Ishikawa (cell line): ENCODE measurements around the gene NANOS1.

Source experiments
- CEBPB ChIP-seq: IDR thresholded peaks from 2 replicates; pipeline ENCODE4 v1.6.1; 2012
- CREB1 ChIP-seq: IDR thresholded peaks from 2 replicates; pipeline ENCODE4 v1.6.1; 2012; ENCODE audit warnings: low read depth
- EGR1 ChIP-seq: IDR thresholded peaks from 2 replicates; pipeline ENCODE4 v1.6.1; 2012
- EP300 ChIP-seq: IDR thresholded peaks from 2 replicates; pipeline ENCODE4 v1.6.1; 2012; ENCODE audit warnings: borderline replicate concordance
- FOXM1 ChIP-seq: IDR thresholded peaks from 2 replicates; pipeline ENCODE4 v1.6.1; 2012; ENCODE audit warnings: low read depth, borderline replicate concordance
- NFIC ChIP-seq: IDR thresholded peaks from 2 replicates; pipeline ENCODE4 v1.6.1; 2012
- RAD21 ChIP-seq: IDR thresholded peaks from 2 replicates; pipeline ENCODE4 v1.6.1; 2012; ENCODE audit warnings: low read depth
- TAF1 ChIP-seq: IDR thresholded peaks from 2 replicates; pipeline ENCODE4 v1.6.1; 2012; ENCODE audit warnings: low read depth, mild to moderate bottlenecking
- TCF12 ChIP-seq: IDR thresholded peaks from 2 replicates; pipeline ENCODE4 v1.6.1; 2012; ENCODE audit warnings: low read depth
- TEAD4 ChIP-seq: IDR thresholded peaks from 2 replicates; pipeline ENCODE4 v1.6.1; 2012
- YY1 ChIP-seq: IDR thresholded peaks from 2 replicates; pipeline ENCODE4 v1.6.1; 2012; ENCODE audit warnings: low read depth
- ZBTB7A ChIP-seq: IDR thresholded peaks from 2 replicates; pipeline ENCODE4 v1.6.1; 2012; ENCODE audit warnings: low read depth
- TF ChIP-seq, protein P1 (sequence below): IDR thresholded peaks from 2 replicates; pipeline ENCODE4 v1.6.1; 2012
- TF ChIP-seq, protein P2 (sequence below): IDR thresholded peaks from 2 replicates; pipeline ENCODE4 v1.6.1; 2012
- TF ChIP-seq, protein P3 (sequence below): IDR thresholded peaks from 2 replicates; pipeline ENCODE4 v1.6.1; 2012; ENCODE audit warnings: low read depth, mild to moderate bottlenecking

NANOS1 gene

DNA sequence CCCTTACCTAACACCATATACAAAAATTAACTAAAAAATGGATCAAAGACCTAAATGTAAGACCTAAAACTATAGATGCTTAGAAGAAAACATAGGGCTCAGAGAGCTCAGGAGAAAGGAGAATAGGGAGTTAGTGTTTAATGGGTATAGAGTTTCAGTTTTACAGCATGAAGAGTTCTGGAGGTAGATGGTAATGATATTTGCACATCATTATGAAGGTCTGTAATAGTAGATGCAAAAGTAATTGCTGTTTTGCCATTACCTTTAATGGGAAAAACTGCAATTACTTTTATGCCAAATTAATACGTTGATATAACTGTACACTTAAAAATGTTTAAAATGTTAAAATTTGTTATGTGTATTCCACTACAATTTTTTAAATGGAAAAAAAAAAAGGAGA lies 39.2 kb upstream of the NANOS1 start:
- TF ChIP-seq RAD21 (no peak), EP300 (no peak), CEBPB (no peak), NFIC (no peak), FOXM1 (no peak), TAF1 (no peak), ZBTB7A (no peak), YY1 (no peak), TCF12 (no peak), CREB1 (no peak), TEAD4 (no peak), EGR1 (no peak)
- TF ChIP-seq, protein P1, sequence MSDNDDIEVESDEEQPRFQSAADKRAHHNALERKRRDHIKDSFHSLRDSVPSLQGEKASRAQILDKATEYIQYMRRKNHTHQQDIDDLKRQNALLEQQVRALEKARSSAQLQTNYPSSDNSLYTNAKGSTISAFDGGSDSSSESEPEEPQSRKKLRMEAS, result no peak
- TF ChIP-seq, protein P2, sequence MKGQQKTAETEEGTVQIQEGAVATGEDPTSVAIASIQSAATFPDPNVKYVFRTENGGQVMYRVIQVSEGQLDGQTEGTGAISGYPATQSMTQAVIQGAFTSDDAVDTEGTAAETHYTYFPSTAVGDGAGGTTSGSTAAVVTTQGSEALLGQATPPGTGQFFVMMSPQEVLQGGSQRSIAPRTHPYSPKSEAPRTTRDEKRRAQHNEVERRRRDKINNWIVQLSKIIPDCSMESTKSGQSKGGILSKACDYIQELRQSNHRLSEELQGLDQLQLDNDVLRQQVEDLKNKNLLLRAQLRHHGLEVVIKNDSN, result no peak
- TF ChIP-seq, protein P3, sequence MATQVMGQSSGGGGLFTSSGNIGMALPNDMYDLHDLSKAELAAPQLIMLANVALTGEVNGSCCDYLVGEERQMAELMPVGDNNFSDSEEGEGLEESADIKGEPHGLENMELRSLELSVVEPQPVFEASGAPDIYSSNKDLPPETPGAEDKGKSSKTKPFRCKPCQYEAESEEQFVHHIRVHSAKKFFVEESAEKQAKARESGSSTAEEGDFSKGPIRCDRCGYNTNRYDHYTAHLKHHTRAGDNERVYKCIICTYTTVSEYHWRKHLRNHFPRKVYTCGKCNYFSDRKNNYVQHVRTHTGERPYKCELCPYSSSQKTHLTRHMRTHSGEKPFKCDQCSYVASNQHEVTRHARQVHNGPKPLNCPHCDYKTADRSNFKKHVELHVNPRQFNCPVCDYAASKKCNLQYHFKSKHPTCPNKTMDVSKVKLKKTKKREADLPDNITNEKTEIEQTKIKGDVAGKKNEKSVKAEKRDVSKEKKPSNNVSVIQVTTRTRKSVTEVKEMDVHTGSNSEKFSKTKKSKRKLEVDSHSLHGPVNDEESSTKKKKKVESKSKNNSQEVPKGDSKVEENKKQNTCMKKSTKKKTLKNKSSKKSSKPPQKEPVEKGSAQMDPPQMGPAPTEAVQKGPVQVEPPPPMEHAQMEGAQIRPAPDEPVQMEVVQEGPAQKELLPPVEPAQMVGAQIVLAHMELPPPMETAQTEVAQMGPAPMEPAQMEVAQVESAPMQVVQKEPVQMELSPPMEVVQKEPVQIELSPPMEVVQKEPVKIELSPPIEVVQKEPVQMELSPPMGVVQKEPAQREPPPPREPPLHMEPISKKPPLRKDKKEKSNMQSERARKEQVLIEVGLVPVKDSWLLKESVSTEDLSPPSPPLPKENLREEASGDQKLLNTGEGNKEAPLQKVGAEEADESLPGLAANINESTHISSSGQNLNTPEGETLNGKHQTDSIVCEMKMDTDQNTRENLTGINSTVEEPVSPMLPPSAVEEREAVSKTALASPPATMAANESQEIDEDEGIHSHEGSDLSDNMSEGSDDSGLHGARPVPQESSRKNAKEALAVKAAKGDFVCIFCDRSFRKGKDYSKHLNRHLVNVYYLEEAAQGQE, result no peak

DNA sequence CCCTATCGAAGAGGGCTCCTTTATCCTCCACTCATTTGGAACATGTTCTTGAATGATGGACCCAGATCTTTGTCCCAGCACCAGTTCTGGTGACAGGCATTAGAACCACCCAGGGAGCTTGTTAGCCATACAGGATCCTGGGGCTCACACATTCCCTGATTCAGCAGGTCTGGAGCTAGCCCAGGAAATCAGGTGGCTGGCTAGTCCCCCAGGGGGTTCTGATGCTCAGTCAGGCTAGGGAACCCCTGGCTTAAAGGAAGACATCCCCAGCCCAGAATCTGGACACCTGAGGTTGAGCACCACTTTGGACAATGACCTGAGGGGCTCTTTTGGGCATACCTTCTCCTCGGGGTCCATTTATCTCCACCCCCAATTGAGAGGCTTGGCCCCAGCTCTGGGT lies 37.0 kb upstream of the NANOS1 start:
- TF ChIP-seq CREB1 (no peak), CEBPB (no peak), YY1 (no peak), NFIC (no peak), TAF1 (no peak), RAD21 (no peak), TEAD4 (no peak), FOXM1 (no peak), EGR1 (no peak), TCF12 (no peak), ZBTB7A (no peak), EP300 (no peak)
- TF ChIP-seq, protein P3, result no peak
- TF ChIP-seq, protein P2, result no peak
- TF ChIP-seq, protein P1, result no peak

DNA sequence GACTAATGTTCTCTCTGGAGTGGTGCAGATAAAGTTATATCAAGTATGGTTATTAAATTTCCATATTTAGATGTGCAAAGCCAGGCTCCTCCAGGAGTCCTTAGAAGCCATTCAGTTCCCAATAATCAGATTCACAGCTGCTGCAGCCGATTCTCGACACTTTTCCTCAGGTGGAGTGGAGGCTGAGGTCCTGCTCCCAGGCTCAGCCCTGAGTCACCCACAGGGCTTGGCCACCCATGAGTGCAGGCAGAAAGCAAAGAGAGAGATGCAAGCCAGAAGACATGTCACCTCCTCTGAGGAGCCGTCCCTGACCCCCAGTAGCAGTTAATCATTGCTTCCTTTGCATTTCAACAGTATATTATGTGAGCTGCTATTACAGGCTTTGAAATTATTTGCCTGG lies 36.3 kb upstream of the NANOS1 start:
- TF ChIP-seq EP300 (no peak), TEAD4 (no peak), YY1 (no peak), EGR1 (no peak), TAF1 (no peak), CEBPB (no peak), FOXM1 (no peak), NFIC (no peak), TCF12 (no peak), CREB1 (no peak), ZBTB7A (no peak), RAD21 (no peak)
- TF ChIP-seq, protein P2, result no peak
- TF ChIP-seq, protein P3, result no peak
- TF ChIP-seq, protein P1, result no peak

DNA sequence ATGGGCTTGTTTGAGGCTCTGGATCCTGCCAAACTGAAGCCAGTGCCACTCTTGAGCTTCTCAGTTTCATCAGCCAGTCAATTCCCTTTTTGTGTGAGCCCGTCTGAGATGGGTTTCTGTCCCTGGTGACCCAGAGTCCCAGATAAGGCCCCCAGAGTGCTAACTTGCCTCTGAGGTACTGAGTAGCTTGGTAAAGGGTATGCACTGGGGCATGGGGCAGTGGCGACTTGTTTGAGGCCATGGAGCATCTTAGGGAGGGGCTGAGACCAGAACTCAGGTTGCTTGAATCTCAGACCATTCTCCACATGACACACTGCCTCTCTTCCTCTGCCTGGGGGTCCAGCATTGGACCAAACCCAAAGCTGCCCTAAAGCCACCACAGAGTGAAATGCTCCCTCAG lies 35.2 kb upstream of the NANOS1 start:
- no peak for TF ChIP-seq FOXM1
- TF ChIP-seq, protein P1, result no peak
- TF ChIP-seq NFIC, result no peak
- no peak for TF ChIP-seq CEBPB
